Measurements from ENCODE around the gene MAL.

DNA sequence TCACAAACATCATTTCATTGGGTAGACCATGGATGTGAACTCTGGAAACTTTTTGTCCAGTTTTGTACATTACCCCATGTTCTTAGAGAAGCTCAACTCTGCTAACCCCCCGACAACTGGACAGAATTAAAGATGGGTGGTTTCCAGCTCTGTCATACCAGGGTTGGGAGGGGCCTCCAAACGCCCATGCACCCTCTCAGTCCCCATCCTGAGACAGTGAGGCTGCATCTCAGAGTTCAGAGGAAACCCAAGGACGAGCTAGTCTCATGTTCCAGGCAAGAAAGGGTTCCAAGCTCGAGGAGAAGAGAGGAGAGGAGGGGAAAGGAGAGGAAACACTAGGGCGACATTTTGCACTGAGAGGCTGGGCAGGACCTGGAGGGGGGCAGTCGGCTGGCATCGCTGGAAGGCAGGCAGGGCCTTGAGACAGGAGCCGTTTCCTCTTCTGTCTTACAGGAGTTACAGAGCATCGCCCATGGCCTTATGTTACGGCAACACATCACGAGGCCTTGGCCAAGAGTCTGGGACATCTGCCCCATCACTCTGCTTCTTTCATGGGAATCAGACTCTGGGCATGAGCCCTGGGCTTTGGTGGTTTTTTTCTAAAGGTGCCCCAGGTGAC is 16.4 kb downstream of the MAL start:
- TF ChIP-seq POLR2A (IDR thresholded peaks at IDR 0.05) (no peak), CTCF (IDR thresholded peaks at IDR 0.05) (no peak)

Data from heart left ventricle (tissue), 13 donors.